Fibroblast of mammary gland (primary cell): ENCODE results near the gene MLIP.
"Not testable (repeated sequence)": the region's sequence is repeated elsewhere in the genome, so short reads cannot be mapped to it uniquely, and the experiment has no call there.

Experiments used
- DNase-seq: peaks from one replicate; pipeline ENCODE4 v3.0.0-alpha.2; 2010; ENCODE audit warnings: low read depth
- H3K4me3 ChIP-seq: 2 replicates; pipeline ENCODE4 v1.5.1; 2011; ENCODE audit warnings: low read depth, mild to moderate bottlenecking, low read length, moderate library complexity; ENCODE audit not compliant: control insufficient read depth
- TF ChIP-seq, protein P1 (sequence below): conservative IDR thresholded peaks from 2 replicates; pipeline ENCODE4 v1.5.1; 2011; ENCODE audit warnings: low read depth, low read length, inconsistent platforms; ENCODE audit not compliant: control insufficient read depth, insufficient read depth

MLIP gene

DNA sequence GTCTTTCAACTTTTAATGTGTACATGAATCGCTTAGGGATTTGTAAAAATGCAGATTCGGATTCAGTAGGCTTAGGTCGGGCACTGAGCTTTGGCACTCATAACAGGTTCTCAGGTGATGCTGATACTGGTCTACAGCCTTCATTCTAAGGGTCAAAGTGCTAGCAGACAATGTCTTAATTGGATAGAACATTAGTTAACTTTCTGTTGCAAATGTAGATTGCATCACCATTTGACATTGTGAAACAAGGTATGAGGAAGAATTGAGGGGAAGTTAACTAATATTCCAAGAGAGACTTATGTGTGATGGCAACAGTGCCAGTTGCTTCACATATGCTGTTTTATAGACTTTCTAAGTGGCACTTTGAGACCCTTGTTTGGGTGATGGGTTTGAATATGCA is 86.9 kb downstream of the MLIP start:
- H3K4me3 ChIP-seq, result no peak overlapping the region
- DNase-seq, result peak; percentile 9
- TF ChIP-seq, protein P1, sequence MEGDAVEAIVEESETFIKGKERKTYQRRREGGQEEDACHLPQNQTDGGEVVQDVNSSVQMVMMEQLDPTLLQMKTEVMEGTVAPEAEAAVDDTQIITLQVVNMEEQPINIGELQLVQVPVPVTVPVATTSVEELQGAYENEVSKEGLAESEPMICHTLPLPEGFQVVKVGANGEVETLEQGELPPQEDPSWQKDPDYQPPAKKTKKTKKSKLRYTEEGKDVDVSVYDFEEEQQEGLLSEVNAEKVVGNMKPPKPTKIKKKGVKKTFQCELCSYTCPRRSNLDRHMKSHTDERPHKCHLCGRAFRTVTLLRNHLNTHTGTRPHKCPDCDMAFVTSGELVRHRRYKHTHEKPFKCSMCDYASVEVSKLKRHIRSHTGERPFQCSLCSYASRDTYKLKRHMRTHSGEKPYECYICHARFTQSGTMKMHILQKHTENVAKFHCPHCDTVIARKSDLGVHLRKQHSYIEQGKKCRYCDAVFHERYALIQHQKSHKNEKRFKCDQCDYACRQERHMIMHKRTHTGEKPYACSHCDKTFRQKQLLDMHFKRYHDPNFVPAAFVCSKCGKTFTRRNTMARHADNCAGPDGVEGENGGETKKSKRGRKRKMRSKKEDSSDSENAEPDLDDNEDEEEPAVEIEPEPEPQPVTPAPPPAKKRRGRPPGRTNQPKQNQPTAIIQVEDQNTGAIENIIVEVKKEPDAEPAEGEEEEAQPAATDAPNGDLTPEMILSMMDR, result no peak

DNA sequence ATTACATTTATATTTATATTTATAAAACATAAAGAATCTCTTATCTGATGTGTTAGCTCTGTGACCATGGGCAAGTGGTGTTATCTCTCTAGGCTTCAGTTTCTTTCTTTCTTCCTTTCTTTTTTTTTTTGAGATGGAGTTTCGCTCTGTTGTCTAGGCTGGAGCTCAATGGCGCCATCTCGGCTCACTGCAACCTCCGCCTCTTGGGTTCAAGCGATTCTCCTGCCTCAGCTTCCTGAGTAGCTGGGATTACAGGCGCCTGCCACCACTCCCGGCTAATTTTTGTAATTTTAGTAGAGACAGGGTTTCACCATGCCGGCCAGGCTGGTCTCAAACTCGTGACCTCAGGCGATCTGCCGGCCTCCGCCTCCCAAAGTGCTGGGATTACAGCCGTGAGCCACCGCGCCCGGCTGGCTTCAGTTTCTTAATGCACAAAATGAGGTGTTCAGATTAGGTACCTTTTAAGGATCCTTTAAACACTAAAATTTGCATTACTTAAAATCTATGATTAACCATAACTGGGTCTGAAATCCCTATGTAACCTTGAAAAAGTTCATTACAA is 92.3 kb downstream of the MLIP start:
- not testable (repeated sequence) for DNase-seq, H3K4me3 ChIP-seq

DNA sequence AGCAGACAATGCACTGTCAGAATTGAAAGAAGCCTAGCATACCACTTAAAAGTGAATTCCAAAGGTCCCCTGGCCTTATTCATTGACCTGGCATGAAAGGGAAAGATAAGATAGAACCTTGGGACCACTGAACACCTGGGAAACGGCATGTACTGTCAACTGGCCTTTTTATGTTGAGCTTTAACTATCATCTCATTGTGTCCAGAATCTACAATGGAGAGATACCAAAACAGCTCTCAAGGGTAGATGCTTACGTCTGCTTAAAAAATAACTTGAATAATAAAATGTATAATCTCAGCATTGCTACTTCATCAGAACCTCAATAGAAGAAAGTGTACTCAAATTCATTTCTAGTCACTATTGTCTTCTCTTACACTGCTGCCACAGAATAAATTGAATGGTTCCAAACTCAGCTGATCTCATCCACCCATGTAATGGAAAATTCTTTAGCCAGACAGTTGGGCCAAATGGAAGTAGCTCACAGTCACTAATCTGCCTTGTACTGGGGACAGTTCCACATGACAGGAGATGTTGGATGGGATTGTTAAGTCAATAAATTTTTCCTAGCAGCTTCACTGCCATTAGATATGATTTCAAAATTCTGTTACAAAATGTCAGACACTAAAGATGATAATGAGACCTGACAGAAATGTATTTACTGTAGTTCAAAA is 93.8 kb downstream of the MLIP start:
- TF ChIP-seq, protein P1, result no peak
- DNase-seq, result no peak
- H3K4me3 ChIP-seq, result no peak overlapping the region

DNA sequence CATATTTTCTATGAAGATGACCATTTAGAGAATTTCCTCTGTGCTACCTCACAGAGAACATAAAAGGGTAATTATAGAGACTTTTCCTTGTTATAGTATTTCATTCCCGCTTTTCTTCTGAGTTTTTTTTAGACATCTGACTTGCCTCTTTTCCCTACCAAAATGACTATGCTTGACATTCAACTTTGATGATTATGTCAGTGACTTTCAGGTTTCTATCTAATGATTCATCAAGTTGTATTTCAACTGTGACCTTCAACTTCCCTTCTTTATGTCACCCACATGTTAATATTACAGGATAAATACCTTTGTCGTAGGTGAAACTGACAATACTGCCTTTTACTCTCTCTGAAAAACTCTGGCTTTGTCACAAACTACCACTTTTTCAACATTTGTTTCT is 95.3 kb downstream of the MLIP start:
- TF ChIP-seq, protein P1, result no peak
- no peak overlapping the region for H3K4me3 ChIP-seq
- DNase-seq, result no peak

DNA sequence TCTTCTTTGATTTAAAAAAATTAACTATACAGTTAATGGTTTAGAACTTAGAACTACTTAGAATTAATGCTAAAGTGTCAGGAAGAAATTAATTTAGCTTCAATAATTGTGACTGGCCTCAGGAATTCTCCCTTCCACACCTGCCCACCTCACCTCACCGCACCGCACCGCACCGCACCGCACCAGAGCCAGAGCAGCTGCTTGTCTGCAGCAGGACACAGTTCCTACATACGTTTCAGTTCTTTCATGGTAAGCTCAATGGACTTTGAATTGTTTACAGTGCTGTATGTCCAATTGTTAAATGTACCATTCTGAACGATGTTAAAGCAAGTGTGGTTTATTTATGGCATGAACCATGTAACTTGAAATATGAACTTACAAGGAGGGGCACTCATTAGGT is 98.7 kb downstream of the MLIP start:
- H3K4me3 ChIP-seq, DNase-seq: not testable (repeated sequence)

DNA sequence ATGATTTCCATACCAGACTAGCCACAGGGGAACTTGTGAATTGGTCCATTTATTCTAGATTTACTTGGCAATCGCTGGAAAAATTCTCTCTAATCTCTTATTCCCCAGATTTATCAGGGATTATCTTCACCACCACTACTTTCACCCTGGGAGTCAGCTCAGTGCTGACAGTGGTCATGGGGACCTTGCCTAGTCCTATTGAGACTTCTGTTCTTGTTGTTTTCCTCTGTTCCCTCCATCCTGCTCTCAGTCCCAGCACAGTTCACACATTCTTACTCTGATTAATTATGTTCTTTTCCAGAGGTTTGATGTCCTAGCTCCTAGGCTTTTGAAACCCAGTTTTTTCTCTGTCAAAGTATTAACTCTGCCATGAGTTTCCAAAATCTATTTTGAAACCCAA is 103.0 kb downstream of the MLIP start:
- DNase-seq, result no peak
- TF ChIP-seq, protein P1, result no peak
- H3K4me3 ChIP-seq, result no peak overlapping the region

DNA sequence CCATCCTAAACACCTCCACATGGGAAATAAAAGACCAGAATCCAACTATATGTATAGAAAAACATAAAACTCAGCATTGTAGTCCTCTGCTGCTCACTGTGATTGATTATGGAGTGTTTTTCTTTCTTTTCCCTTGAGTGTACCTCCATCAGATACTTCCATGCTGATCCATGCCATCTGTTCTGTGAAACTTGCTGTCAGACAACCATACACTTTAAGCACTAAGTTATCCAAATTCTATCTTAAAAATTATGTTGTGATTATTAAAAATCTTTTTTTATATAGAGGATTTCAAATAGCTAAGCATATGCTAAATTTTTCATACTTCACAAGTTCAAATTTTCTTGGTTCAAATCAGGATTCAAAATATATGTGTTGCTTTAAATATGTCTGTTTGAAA is 105.1 kb downstream of the MLIP start:
- TF ChIP-seq, protein P1, result no peak
- H3K4me3 ChIP-seq, result no peak overlapping the region
- DNase-seq, result no peak

DNA sequence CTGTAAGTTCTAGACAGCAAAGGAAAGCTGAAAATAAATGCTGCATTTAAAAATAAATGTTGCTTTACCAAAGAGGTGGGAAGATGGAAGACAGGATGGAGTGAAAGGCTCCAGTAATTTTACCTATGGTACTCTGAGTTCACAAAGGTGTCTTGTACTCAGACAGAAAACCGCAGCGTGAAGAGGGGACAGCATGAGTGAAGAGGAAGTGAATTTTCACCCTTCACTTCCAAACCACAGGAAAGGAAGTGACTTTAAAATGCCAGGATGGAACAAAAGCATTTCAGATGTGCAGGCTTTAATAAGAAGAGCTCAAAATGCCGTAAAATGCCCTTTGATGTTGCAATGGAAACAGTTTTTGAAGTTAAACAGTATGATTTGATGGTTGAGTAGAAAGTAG is 105.8 kb downstream of the MLIP start:
- DNase-seq, result no peak
- TF ChIP-seq, protein P1, result no peak
- no peak overlapping the region for H3K4me3 ChIP-seq
